ENCODE results near the gene TTLL8. TPM values are rescaled to one million over a fixed set of nuclear protein-coding genes. Genes with fewer than 3 reads are reported as not detected.
"Not testable (repeated sequence)": the region's sequence is repeated elsewhere in the genome, so short reads cannot be mapped to it uniquely, and the experiment has no call there.

TTLL8 gene
- total and polyA plus RNA-seq, 11 donors, result not detected

DNA sequence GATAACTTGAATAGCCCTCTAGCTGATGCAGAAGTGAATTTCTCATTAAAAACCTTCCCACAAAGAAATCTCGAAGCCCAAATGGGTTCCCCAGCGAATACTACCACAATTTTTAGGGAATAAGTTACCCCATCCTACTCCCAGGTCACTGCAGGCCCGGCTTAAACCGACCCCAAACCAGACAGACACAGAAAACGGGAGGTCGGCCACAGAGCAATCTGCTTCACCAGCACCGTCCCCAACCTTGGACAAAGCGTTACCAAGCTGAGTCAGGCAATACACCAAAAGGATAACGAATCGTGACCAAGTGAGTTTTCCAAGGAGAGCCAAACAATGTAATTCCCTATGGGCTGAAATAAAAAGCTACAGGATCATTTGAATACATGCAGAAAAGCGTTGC is 31.1 kb upstream of the TTLL8 start:
- peaks cover 0 to 6% (median 0%) of the 10 kb centered on the region in 12 donors for H3K4me1 ChIP-seq
- intact Hi-C loops (cut with DNase I), result no loop called here
- H3K27ac ChIP-seq, result no peak overlapping the region
- TF ChIP-seq POLR2A (IDR thresholded peaks at IDR 0.05), result no peak
- peaks cover 0 to 31% (median 13%) of the 10 kb centered on the region in 9 donors for H3K27me3 ChIP-seq
- WGBS, 4 donors, result 78 to 89% (median 84%) methylated on average over 11 of the region's 11 CpGs
- H3K36me3 ChIP-seq, result no peaks in the 10 kb centered on the region
- H3K9me3 ChIP-seq, result peaks cover 0 to 10% (median 0%) of the 10 kb centered on the region in 12 donors
- DNase-seq (no peak), ATAC-seq (no peak)
- no peak overlapping the region for H3K4me3 ChIP-seq

- H3K4me1 ChIP-seq, result peaks cover 0 to 6% (median 0%) of the 10 kb centered on the region in 12 donors
- intact Hi-C loops (cut with DNase I), result no loop called here
- H3K9me3 ChIP-seq, result peaks cover 0 to 10% (median 0%) of the 10 kb centered on the region in 12 donors
- WGBS, 4 donors, result 93 to 96% (median 96%) methylated on average over 12 of the region's 12 CpGs
- no peak overlapping the region for H3K4me3 ChIP-seq
- DNase-seq, result no peak
- H3K27ac ChIP-seq, result no peak overlapping the region
- no peak for TF ChIP-seq POLR2A (IDR thresholded peaks at IDR 0.05)
- TF ChIP-seq, protein P1, sequence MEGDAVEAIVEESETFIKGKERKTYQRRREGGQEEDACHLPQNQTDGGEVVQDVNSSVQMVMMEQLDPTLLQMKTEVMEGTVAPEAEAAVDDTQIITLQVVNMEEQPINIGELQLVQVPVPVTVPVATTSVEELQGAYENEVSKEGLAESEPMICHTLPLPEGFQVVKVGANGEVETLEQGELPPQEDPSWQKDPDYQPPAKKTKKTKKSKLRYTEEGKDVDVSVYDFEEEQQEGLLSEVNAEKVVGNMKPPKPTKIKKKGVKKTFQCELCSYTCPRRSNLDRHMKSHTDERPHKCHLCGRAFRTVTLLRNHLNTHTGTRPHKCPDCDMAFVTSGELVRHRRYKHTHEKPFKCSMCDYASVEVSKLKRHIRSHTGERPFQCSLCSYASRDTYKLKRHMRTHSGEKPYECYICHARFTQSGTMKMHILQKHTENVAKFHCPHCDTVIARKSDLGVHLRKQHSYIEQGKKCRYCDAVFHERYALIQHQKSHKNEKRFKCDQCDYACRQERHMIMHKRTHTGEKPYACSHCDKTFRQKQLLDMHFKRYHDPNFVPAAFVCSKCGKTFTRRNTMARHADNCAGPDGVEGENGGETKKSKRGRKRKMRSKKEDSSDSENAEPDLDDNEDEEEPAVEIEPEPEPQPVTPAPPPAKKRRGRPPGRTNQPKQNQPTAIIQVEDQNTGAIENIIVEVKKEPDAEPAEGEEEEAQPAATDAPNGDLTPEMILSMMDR (IDR thresholded peaks at IDR 0.05), result no peak
- peaks cover 0 to 43% (median 17%) of the 10 kb centered on the region in 9 donors for H3K27me3 ChIP-seq
- ATAC-seq, result no peak
- no peaks in the 10 kb centered on the region for H3K36me3 ChIP-seq
These were observed 30.0 kb upstream of the TTLL8 start for GRCh38 chr22:50088096-50088495.

- WGBS, 4 donors, result 89 to 92% (median 91%) methylated on average over 6 to 12 of the region's 12 CpGs
- peaks cover 0 to 6% (median 0%) of the 10 kb centered on the region in 12 donors for H3K4me1 ChIP-seq
- H3K9me3 ChIP-seq, result peaks cover 0 to 10% (median 0%) of the 10 kb centered on the region in 12 donors
- intact Hi-C loops (cut with DNase I), result no loop called here
- H3K36me3 ChIP-seq, result no peaks in the 10 kb centered on the region
- H3K4me3 ChIP-seq, result no peak overlapping the region
- H3K27me3 ChIP-seq, result peaks cover 0 to 47% (median 17%) of the 10 kb centered on the region in 9 donors
- ATAC-seq (no peak), DNase-seq (no peak)
- H3K27ac ChIP-seq, result no peak overlapping the region
- TF ChIP-seq, protein P1 (IDR thresholded peaks at IDR 0.05), result no peak
- no peak for TF ChIP-seq POLR2A (IDR thresholded peaks at IDR 0.05)
These were observed 29.5 kb upstream of the TTLL8 start for GRCh38 chr22:50087646-50088045.

GRCh38 chr22:50086975-50087374 is 28.9 kb upstream of the TTLL8 start:
- H3K4me3 ChIP-seq; H3K27ac ChIP-seq; H3K9me3 ChIP-seq; DNase-seq; H3K4me1 ChIP-seq; ATAC-seq; H3K36me3 ChIP-seq; intact Hi-C loops (cut with DNase I): not testable (repeated sequence)
- peaks cover 0 to 53% (median 17%) of the 10 kb centered on the region in 9 donors for H3K27me3 ChIP-seq
- 87 to 93% (median 91%) methylated on average over 4 of the region's 4 CpGs for WGBS, 4 donors

DNA sequence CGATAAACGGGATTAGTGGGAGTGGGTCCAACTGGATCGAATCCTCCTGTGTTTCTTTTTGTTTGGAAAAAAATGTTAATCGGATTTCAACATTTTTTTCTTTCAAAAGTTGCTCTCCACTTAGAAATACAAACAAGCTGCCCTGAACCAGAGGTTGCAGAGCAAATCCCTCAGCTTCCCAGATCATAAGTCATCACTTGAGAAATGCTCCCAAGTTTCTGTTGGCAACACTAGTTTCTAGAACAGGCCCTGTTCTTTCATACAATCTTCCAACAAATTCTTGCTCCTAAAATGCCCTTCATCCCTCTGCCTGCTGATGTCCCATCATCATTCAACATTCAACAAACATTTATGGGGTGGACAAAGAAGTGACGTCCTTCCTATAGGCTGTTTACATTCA is 28.4 kb upstream of the TTLL8 start:
- Histone ChIP-seq H3K36me3 (no peaks in the 10 kb centered on the region), H3K4me1 (peaks cover 0 to 6% (median 0%) of the 10 kb centered on the region in 12 donors), H3K27ac (no peak overlapping the region), H3K4me3 (no peak overlapping the region), H3K27me3 (peaks cover 3 to 57% (median 17%) of the 10 kb centered on the region in 9 donors), H3K9me3 (peaks cover 0 to 10% (median 0%) of the 10 kb centered on the region in 12 donors)
- TF ChIP-seq POLR2A (IDR thresholded peaks at IDR 0.05), result no peak
- TF ChIP-seq, protein P1 (IDR thresholded peaks at IDR 0.05), result no peak
- 74 to 80% (median 78%) methylated on average over 5 of the region's 5 CpGs for WGBS, 4 donors
- ATAC-seq, result no peak
- intact Hi-C loops (cut with DNase I), result no loop called here
- DNase-seq, result no peak

All from heart left ventricle (tissue), 16 donors.